Testis (tissue), 2 donors: ENCODE measurements around the gene KRT84.

Experiments used
- POLR2A ChIP-seq: fragments of 450-650 bp; IDR thresholded peaks from one replicate; pipeline ENCODE4 v1.6.1; 2017; ENCODE audit warnings: antibody characterized with exemption, mild to moderate bottlenecking, moderate library complexity
- TF ChIP-seq, protein P1 (sequence below), 3 experiments: fragments of 450-650 bp in 2 of 3; fragments of 200-600 bp in 1 of 3; sonication (generic) in 1 of 3; IDR thresholded peaks; one replicate each; pipeline ENCODE4 v1.5.1; 2016 to 2019; ENCODE audit warnings: antibody characterized with exemption in 3 of 3, mild to moderate bottlenecking in 2 of 3, moderate library complexity in 1 of 3

DNA sequence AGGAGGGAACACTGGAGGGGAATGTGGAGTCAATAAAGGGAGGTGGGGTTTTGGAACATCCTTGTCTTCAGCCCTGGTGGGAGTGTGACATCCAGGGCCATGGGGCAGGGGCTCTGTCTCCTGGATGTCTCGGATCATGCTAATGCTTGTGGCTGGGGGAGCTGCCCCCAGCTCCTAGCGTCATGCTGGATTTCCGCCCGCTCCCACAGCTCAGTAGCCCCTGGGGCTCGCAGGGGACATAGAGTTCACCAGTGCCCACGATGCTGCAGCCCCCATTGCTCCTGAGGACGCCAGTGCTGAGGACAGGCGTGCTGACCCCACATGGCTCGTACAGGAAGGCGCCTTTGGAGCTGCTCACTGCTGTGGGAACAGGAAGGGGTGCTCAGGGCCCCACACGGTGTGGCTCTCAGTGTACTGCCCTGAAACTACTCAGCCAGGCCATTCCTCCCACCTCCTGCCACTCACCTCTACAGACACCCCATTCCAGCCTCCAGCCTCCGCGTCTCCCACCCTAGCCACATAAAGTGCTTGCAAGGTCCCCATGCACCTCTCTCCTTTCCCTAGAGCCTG, 9.5 kb upstream of the KRT84 start:
- TF ChIP-seq, protein P1, sequence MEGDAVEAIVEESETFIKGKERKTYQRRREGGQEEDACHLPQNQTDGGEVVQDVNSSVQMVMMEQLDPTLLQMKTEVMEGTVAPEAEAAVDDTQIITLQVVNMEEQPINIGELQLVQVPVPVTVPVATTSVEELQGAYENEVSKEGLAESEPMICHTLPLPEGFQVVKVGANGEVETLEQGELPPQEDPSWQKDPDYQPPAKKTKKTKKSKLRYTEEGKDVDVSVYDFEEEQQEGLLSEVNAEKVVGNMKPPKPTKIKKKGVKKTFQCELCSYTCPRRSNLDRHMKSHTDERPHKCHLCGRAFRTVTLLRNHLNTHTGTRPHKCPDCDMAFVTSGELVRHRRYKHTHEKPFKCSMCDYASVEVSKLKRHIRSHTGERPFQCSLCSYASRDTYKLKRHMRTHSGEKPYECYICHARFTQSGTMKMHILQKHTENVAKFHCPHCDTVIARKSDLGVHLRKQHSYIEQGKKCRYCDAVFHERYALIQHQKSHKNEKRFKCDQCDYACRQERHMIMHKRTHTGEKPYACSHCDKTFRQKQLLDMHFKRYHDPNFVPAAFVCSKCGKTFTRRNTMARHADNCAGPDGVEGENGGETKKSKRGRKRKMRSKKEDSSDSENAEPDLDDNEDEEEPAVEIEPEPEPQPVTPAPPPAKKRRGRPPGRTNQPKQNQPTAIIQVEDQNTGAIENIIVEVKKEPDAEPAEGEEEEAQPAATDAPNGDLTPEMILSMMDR (IDR thresholded peaks at IDR 0.05), result no peak
- TF ChIP-seq POLR2A, result no peak
